NCI-H2196 treated with DMSO at 0.1 percent for 48 hours (cell line): ENCODE results near the gene CDH24.

ENCODE experiments used
- DNase-seq: peaks from one replicate; lab custom pipeline; 2025; ENCODE audit not compliant: unreplicated experiment; lab: John Stamatoyannopoulos, UW

The CDH24 gene, protein sequence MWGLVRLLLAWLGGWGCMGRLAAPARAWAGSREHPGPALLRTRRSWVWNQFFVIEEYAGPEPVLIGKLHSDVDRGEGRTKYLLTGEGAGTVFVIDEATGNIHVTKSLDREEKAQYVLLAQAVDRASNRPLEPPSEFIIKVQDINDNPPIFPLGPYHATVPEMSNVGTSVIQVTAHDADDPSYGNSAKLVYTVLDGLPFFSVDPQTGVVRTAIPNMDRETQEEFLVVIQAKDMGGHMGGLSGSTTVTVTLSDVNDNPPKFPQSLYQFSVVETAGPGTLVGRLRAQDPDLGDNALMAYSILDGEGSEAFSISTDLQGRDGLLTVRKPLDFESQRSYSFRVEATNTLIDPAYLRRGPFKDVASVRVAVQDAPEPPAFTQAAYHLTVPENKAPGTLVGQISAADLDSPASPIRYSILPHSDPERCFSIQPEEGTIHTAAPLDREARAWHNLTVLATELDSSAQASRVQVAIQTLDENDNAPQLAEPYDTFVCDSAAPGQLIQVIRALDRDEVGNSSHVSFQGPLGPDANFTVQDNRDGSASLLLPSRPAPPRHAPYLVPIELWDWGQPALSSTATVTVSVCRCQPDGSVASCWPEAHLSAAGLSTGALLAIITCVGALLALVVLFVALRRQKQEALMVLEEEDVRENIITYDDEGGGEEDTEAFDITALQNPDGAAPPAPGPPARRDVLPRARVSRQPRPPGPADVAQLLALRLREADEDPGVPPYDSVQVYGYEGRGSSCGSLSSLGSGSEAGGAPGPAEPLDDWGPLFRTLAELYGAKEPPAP

DNA sequence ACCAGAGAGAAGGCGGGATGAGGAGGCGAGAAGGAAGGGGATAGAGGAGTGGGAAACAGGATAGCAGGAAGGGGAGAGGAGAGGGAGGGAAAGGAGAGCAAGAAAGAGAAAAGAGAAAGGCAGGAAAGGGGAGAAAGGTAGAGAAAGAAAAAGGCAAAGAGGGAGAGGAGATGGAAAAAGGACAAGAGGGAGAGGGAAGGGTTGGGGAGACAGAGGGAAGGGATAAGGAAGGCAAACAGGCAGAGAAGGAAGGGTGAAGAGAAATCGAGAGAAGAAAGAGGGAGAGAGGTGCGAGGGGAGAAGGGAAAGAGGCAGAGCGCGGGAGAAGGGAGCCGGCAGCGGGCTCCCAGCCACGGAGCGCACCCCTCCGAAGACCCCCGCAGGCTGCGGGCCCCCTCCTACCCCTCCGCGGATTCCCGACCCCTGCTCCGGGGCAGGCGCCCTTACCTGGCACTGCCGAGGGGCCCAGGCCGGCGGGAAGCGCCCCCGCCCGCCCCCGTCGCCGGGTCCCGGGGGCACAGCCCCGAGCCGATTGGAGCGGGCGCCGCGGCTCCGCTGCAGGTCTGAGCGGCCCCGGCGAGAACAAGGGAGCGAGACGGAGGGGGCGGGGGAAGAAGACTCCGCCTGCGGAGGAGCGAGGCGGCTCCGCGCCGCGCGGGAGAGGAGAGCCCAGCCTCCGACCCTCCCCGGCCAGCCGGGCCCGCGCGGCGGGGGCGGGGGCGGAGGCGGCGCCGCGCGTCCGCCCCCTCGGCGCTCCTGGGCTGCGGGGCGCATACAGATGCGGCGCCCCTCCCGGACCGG, at the start of gene CDH24:
CDH24 (minus strand) TSS at position 565 of the 801 bp plus-strand sequence. CDS start 1,787 bp downstream, outside the sequence.
- DNase-seq = no peak

DNA sequence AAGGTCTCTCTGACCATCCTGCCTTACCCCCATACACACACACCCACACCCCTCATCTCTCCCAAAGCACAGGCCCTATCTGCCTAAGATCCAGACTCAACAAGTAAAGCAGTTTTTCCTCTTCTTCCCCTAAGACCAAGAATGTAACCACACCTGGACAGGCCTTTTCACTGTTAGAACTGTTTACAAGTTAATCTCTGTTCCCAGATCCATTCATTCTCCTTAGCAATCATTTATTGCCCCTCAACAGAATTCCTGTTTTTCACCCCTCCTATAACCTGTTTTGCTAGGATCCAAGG, 49.4 kb upstream of the CDH24 start:
- no peak for DNase-seq

DNA sequence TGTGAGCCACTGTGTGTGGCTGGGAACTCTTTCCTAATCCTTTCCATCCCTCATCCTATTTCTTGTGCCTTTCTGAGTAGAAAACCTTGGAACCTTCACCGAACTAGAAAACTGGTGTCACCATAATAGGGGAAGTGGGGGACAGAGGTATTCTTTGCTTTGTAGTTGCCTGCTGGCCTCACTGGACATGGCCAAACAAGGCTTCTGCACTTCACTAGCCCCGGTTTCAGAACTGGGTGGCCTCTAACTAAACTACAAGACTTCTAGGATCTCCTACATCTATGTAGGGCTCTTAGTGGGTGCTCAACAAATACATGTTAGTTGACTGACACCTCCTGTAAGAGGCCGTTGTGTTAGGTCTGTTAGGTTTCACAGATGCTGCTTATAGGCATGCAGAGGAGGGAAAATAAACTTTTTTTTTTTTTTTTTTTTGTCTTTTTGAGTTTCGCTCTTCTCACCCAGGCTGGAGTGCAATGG, 48.1 kb upstream of the CDH24 start:
- DNase-seq = no peak

DNA sequence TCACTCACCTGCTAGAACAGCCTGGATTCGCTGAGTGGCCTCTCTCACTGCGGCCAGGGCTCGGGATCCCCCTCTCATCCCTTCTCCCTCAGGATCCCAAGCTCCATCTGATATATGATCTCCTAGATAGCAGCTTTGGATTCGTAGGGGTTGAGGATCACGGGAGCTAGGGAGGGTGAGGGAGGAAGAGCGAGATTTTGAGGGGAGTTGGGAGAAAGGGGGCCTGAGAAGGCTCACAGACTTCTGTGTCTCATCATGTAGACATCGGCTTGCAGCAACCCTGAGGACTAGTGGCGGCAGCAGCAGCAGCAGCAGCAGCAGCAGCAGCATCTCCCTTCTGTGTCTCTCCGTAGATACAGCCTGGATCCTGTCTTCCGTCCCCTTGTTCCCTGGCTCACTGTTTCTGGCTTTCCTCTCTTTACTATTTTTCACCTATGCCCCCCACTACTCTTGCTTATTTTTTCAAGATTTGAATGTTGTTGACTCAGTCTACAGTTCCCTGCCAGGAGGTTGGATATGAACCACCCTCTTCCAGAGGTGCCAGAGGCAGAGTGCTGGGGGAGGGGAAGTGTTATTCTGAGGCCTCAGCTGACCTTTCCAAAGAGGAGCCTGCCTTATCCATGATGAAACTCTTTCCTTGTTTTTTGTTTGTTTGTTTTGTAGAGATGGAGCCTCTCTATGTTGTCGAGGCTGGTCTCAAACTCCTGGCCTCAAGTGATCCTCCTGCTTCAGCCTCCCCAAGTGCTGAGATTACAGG, 47.4 kb upstream of the CDH24 start, which contains the start of gene CIROP:
CIROP (minus strand) TSS at position 399 of the 757 bp plus-strand sequence; CDS start at position 330, 69 bp downstream.
- DNase-seq = no peak

DNA sequence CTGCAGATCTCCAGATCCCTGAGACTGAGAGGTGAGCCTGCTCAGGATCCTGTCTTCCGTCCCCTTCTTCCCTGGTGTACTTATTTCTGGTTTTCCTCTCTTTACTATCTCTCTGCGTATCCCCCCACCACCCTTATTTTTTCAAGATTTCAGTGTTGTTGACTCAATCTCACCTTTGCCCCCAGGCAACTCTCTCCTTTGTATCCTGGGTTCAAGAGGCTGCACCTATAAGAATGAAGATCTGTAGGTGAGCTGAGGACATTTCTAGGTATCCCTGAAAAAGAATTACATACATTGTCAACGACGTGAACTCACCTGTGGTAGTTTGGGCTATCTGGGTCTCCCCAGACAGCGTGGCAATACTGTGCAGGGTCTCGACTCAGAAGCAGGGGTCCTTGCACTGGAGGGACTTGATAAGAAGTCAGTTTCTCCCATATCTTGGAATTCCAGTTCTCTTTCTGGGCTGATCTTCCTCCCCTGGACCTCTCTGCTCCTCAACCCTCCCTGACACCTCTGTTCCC, 46.8 kb upstream of the CDH24 start:
- no peak for DNase-seq

DNA sequence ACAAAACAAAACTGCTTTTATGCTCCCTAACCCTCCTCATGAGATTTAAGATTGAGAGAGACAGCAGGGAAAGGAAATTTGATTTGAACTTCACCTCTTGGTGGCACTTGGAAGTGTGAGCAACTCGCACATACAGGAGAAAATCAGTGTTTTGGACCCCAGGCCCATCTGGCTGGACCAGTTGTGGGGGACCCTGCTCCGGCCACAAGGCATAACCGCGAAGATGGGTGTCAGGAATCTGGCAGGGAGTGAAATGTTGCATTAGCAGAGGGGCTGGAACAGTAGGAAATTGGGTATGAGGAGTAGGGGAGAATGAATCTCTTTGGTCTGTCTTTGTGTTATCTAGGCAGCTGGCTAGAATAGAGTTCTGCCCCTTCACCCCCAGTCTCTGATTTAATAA, 46.3 kb upstream of the CDH24 start:
- no peak for DNase-seq

DNA sequence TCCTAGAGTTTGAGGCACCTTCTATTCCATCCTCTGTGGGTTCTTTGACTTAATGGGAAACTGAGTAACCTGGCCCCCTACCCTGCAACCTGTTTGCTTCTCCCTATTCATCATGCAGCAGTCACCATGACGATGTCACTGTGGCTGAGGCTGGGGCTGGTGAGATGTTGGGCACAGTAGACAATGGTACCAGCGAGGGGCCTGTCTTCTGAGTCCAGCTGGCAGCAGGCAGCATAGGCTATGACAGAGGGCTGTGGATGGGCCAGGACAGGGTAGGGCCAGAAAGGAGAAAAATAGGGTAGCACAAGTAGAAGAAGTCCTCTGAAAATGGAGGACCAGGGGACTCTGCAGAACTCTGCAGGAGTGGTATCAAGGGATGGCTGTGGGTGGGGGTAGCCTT, 45.5 kb upstream of the CDH24 start:
- no peak for DNase-seq

DNA sequence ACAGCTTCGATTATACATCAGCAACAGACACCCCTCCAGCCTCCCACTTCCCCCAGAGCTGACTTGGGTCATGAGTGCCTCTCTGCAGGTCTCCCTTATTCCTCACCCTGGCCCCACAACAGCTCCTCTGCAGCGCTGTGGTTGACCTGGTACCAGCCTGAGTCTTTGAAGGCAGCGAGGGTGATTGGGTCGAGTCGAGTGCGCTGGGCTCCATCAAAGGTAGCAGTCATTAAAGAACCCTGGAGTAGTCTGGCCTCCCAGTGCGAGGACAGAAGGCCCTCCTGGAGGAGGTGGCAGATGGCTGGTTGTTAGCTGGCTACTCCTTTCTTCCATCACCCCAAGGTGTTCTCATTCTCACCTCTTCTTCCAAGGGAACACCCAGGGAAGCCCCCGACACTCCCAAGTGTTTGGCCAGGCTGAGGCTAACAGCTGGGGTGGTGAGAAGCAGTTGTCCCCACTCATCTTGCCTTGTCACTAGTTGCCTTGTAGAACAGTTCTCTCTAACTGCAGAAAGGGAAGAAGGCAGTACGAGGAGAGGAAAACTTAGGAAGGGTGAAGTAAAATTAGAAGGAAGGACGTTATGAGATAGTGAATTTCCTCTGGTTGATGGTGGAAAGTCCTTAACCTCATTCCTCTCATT, 44.8 kb upstream of the CDH24 start:
- DNase-seq = no peak

DNA sequence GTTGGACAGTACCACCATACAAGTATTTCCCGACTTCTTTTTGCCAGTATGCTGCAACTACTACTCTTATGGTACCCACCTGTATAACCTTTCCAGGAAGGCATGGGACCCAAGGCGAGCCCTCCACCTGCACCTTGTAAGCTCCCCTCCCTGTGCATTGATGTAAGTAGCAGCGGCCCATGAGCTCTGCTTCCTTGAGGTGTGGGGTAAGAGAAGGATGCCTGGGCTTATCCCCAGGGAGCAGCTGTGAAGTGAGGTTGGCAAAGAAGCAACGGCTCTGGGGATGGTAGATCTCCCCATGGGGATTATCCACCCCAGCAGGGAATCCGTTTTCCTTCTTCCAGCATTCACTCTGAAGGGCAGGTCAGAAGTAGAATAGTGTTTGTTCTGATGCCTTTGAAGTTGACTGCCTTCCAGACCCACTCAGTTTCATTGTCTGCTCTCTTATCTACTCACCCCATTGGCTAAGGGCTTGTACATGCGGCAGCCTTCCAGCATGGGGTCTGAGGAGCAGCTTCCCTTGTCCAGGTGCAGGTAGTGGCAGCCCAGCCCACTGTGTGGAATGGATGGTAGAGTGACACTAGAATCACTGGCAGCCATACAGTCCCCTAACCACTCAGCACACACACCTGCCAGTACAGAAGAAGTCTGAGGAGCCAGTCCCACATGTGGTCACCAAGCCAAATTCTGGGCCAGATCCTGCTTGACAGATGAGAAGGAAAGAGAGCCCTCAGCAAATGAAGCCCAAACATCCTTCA, 44.1 kb upstream of the CDH24 start:
- no peak for DNase-seq

DNA sequence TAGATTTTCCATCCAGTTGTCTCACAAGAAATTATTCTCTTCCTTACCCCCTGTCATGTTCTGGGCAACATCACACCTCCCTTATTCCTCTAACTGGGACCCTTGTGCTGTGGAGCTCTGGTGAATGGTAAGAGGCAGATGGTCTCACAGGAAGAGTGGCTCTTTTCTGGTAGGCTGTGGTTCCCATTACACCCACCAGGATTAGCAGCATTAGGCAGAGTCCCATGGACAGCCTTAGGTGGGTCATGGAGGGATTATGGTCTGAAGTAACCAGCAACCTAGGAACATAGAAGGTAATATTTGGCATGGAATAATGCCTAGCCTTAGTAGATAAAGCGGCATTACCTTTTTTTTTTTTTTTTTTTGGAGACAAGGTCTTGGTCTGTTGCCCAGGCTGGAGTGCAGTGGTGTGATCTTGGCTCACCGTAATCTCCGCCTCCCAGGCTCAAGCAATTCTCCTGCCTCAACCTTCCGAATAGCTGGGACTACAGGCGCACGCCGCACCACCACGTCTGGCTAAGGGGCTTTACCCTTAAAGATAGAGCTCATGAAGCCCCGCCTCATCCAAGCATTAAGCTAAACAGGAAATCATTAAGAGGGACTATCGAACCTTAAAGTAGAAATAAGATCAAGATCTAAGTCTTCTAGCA, 42.0 kb upstream of the CDH24 start:
- no peak for DNase-seq

DNA sequence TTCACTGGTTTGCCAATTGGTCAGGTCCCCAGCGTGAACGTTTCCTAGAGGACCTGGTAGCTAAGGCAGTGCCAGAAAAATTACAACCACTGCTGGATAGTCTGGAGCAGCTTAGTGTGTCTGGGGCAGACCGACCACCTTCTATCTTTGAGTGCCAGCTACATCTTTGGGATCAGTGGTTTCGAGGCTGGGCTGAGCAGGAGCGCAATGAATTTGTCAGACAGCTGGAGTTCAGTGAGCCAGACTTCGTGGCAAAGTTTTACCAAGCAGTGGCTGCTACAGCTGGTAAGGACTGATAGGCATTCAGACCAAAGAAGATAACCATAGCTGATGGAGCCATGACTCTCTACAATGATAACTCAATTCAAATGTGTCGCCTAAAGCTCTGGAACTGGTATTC, 40.5 kb upstream of the CDH24 start:
- DNase-seq = no peak

DNA sequence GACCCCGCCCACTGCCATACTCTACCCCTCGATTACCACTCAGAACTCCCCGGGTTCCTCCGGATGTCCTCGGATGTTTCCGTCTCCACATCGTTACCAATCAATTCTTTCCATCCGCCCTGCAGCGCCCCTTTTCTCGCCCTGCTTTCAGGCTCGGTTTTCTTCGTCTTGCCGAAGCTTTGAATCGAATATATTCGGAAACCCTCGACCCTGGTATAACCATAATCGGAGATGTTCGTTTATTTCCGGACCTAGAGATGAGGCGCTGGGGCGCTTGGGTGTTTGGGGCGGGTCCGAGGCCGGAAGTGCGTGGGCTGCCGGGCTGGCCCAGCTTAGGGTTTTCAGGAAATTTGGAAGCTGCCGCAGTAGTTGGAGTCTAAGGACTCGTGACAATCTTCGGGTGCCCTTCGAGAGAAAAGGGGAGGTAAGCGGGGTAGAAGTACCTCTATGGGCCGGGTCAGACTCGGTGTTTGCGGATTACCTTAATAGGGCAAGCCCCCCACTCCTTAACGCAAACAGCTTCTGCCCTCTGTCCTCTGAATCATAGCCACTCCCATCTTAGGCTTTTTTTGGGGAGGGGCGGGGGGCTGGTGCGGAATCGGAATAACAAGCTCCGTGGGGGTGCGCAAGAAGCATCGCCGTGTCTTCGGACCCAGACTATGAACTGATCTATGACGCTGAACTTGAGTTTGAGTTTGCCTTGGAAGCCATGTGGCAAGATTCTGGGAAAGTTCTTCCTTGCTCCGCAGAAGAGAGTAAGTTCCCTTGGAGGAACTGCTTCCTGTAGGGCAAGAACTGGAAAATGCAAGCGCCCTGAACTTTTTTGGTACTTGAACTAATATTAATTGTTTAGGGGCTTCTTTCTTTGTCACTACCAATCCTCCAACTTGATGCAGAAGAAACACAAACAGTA, 38.1 kb upstream of the CDH24 start, which contains the start of gene C14orf119:
C14orf119 (plus strand) TSS at position 310 of the 913 bp plus-strand sequence. CDS start 2,154 bp downstream, outside the sequence.
- DNase-seq = no peak

DNA sequence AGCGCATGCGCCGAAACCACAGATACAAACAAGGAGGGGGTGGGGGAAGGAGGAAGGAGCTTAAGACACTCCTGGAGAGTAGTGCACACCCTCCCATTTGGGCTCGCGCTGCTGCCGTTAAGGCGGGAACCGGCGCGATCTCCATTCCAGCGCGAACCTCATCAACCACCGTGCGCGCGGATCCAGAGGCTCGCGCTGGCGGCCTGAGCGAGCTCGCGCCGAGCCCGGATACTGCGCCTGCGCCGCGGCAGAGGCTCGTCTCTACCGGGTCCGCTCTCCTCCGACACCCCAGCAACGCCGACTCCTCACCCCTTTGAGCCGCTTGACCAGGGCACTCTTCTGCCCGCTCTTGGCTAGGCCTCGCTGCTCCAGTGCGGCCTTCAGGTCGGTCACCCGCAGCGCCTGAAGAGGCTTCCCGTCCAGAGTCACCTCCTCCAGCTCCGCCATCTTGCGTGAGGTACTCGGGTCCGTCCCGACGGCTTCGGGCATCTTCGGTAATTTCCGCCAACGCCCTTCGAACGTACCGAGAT, 37.4 kb upstream of the CDH24 start, which contains the start of gene ACIN1:
ACIN1 (minus strand) TSS at position 471 of the 530 bp plus-strand sequence; CDS start at position 447, 24 bp downstream.
- DNase-seq = no peak

DNA sequence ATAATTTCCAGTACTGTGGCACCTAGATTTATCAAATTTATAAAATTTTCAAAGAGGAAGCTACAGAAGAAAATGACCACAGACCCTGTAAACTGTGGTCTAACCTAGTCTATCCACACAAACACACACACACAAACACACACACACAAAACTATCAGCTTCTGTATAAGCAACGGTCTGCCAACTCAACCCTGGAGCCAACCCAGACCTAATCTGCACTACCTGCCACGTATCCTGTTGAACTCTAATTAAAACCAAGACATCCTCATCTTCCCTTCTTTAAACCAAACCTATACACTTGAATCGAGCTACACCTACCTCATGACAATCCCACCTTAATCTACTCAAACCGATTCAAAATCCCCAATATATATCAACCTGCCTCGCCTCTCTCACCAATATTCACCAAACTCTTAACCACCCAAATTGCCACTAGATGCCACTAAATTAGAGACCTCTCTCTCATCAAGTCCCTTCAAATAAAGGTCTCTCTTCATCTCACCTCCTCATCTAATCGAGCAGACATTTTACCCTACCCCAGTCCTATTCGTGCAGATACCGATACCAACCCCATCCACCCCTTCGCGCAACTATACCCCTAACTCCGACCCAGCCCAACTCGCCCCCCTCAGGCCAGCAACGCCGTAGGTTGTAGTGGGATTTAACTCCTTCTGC, 36.8 kb upstream of the CDH24 start:
- DNase-seq = no peak

DNA sequence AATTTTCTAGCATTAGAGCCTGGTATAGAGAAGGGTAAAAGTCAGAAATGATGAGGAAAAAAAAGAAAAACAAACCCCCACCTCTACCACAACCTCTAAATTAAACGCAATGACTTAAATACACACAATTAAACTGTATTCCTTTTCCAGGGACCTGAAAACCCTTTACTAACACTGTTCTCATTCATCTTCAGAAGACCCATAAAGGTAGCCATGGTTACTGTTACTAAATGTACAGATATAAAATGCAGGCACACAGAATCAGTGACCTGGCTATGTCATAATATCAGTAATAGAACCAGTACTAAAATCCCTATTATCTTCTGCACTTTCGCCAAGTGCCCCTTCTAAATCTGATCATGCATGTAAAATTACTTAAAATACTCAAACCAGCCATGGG, 36.2 kb upstream of the CDH24 start:
- DNase-seq = no peak

DNA sequence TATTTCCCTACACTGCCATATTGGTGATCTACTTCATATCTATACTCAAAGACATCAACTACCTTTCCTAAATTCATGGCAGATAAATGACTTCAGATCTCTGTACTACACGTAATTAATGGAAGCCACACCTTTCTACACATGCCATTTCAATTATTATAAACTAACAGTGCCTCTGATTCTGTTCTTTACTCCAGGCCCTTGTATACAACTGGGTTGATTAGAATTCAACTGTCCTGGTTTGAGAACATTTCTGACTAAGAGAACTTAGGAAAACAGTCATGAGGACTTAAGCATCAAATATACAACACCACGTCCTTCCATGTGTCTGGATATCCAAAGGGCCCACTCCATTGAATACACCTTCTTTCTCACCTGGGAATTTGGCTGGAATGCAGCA, 35.8 kb upstream of the CDH24 start:
- no peak for DNase-seq
